HEK293T (cell line): ENCODE results near the gene MPIG6B.

Experiments
- CTCF ChIA-PET: fragments of 350-600 bp; formaldehyde crosslinking; extraction: SDS; loops from one replicate; lab custom pipeline; 2021; ENCODE audit warnings: antibody characterized with exemption, inconsistent platforms; lab: Yijun Ruan, JAX
- POLR2A ChIA-PET: fragments of 350-600 bp; formaldehyde crosslinking; extraction: SDS; loops from one replicate; lab custom pipeline; 2020; ENCODE audit warnings: antibody characterized with exemption, inconsistent platforms; lab: Yijun Ruan, JAX
- DNase-seq: peaks from one replicate; pipeline ENCODE4 v3.0.0; 2012; ENCODE audit warnings: mixed read lengths; ENCODE audit errors: extremely low spot score
- ARNT ChIP-seq: fragments of 450-650 bp; IDR thresholded peaks from 2 replicates; pipeline ENCODE4 v1.6.1; 2017; ENCODE audit warnings: mild to moderate bottlenecking
- BHLHE40 ChIP-seq: fragments of 450-650 bp; IDR thresholded peaks from 2 replicates; pipeline ENCODE4 v1.6.1; 2016; ENCODE audit warnings: mild to moderate bottlenecking, moderate library complexity, borderline replicate concordance
- CTBP1 ChIP-seq: fragments of 450-650 bp; IDR thresholded peaks from 2 replicates; pipeline ENCODE4 v1.6.1; 2016; ENCODE audit warnings: borderline replicate concordance
- ELF4 ChIP-seq: fragments of 450-650 bp; IDR thresholded peaks from 2 replicates; pipeline ENCODE4 v1.6.1; 2017; ENCODE audit warnings: antibody characterized with exemption
- FOXA1 ChIP-seq: fragments of 450-650 bp; IDR thresholded peaks from 2 replicates; pipeline ENCODE4 v1.6.1; 2016; ENCODE audit warnings: mild to moderate bottlenecking
- FOXK2 ChIP-seq: fragments of 450-650 bp; IDR thresholded peaks from 2 replicates; pipeline ENCODE4 v1.6.1; 2016; ENCODE audit warnings: mild to moderate bottlenecking
- FOXM1 ChIP-seq: fragments of 450-650 bp; IDR thresholded peaks from 2 replicates; pipeline ENCODE4 v1.6.1; 2017; ENCODE audit warnings: mild to moderate bottlenecking, borderline replicate concordance
- HDGF ChIP-seq: fragments of 450-650 bp; IDR thresholded peaks from 2 replicates; pipeline ENCODE4 v1.6.1; 2017; ENCODE audit warnings: antibody characterized with exemption, borderline replicate concordance
- L3MBTL2 ChIP-seq: fragments of 450-650 bp; conservative IDR thresholded peaks from 2 replicates; pipeline ENCODE4 v1.6.1; 2016; ENCODE audit warnings: mild to moderate bottlenecking
- LEF1 ChIP-seq: fragments of 450-650 bp; IDR thresholded peaks from 2 replicates; pipeline ENCODE4 v1.6.1; 2017; ENCODE audit warnings: mild to moderate bottlenecking, borderline replicate concordance
- NFRKB ChIP-seq: fragments of 450-650 bp; IDR thresholded peaks from 2 replicates; pipeline ENCODE4 v1.6.1; 2016; ENCODE audit warnings: mild to moderate bottlenecking, moderate library complexity
- PKNOX1 ChIP-seq: fragments of 450-650 bp; IDR thresholded peaks from 2 replicates; pipeline ENCODE4 v1.6.1; 2016
- SP1 ChIP-seq: fragments of 450-650 bp; IDR thresholded peaks from 2 replicates; pipeline ENCODE4 v1.6.1; 2017
- SUZ12 ChIP-seq: fragments of 450-650 bp; IDR thresholded peaks from 2 replicates; pipeline ENCODE4 v1.6.1; 2016; ENCODE audit warnings: mild to moderate bottlenecking
- TARDBP ChIP-seq: fragments of 450-650 bp; IDR thresholded peaks from 2 replicates; pipeline ENCODE4 v1.6.1; 2016
- ZNF384 ChIP-seq: fragments of 450-650 bp; IDR thresholded peaks from 2 replicates; pipeline ENCODE4 v1.6.1; 2016

Gene MPIG6B

DNA sequence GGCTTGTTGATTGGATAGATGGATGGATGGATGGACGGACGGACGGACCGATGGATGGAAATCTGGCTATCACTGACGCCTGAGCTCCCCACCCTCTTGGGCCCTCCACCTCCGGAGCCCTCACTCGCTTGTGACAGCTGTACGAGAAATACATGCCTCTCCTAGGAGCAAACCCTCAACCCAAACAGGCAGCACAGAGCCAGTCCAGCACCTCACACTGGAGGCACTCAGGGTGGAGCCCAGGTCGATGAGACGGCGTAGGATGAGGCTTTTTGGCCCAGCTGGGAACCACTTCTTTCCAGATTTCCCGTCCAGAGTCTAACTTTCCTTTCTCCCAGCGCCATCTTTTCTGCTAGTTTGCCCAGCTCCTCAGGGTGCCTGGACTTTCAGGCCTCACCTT lies 39.6 kb upstream of the MPIG6B start:
- DNase-seq: no peak
- ChIA-PET POLR2A (interaction anchor here (0.9 to 2.2 kb wide), 8 partner anchors 8 to 147 kb away, joined by 3 to 8 read pairs (median 4); partner anchors contain the start of genes ABHD16A, HSPA1A, HSPA1B and HSPA1L), CTCF (interaction anchor here (0.8 kb wide), 1 partner anchor 54 kb away, joined by 3 read pairs; no protein-coding TSS in a partner anchor)
- TF ChIP-seq FOXK2: no peak
- no peak for TF ChIP-seq LEF1
- TF ChIP-seq SP1: no peak
- TF ChIP-seq ELF4: no peak
- TF ChIP-seq HDGF: no peak
- TF ChIP-seq PKNOX1: no peak
- no peak for TF ChIP-seq FOXM1
- no peak for TF ChIP-seq CTBP1
- no peak for TF ChIP-seq TARDBP
- no peak for TF ChIP-seq SUZ12
- no peak for TF ChIP-seq FOXA1
- no peak for TF ChIP-seq BHLHE40
- no peak for TF ChIP-seq NFRKB
- TF ChIP-seq ZNF384: no peak
- TF ChIP-seq ARNT: no peak
- TF ChIP-seq L3MBTL2: no peak

DNA sequence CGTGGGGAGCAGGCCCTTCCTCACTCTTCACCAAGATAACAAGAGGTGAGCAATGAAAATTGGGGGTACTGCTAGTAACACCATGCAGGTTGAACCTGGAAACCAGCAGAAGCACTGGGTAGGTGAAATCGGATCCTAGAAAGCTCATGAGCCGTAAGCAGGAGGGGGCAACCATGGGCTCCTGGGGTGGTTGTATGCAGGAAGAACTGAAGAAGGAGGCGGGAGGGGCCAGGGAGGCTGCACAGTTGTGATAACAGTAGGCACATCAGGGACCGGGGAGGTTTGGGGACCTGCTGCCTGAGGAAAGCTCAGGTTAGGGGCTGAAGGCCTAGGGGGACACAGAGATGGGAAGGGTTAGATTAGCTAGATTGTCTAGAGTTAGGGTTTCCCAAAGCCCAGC lies 36.7 kb upstream of the MPIG6B start:
- CTCF ChIA-PET: interaction anchor here (0.6 kb wide), 1 partner anchor 87 kb away, joined by 3 read pairs; no protein-coding TSS in a partner anchor

GRCh38 chr6:31687321-31687720 lies 35.9 kb upstream of the MPIG6B start:
- CTCF ChIA-PET: interaction anchor here (0.5 kb wide), 1 partner anchor 144 kb away, joined by 3 read pairs; no protein-coding TSS in a partner anchor
- no peak for DNase-seq
- POLR2A ChIA-PET: interaction anchor here (1.9 kb wide), 1 partner anchor 16 kb away, joined by 6 read pairs; the partner anchor contains the start of gene ABHD16A
- TF ChIP-seq HDGF (no peak), LEF1 (no peak), FOXK2 (no peak), BHLHE40 (no peak), L3MBTL2 (no peak)

More for the DNA sequence above, 36.7 kb upstream of the MPIG6B start:
- POLR2A ChIA-PET: interaction anchor here (1.9 kb wide), 1 partner anchor 16 kb away, joined by 6 read pairs; the partner anchor contains the start of gene ABHD16A
- no peak for DNase-seq
- TF ChIP-seq ELF4: no peak
- no peak for TF ChIP-seq ARNT
- no peak for TF ChIP-seq ZNF384
- no peak for TF ChIP-seq FOXM1
- TF ChIP-seq BHLHE40: no peak
- TF ChIP-seq TARDBP: no peak
- no peak for TF ChIP-seq L3MBTL2
- no peak for TF ChIP-seq FOXA1
- TF ChIP-seq SP1: no peak
- TF ChIP-seq PKNOX1: no peak
- TF ChIP-seq FOXK2: no peak
- TF ChIP-seq SUZ12: no peak
- TF ChIP-seq NFRKB: no peak
- TF ChIP-seq CTBP1: no peak
- no peak for TF ChIP-seq HDGF
- TF ChIP-seq LEF1: no peak

GRCh38 chr6:31687860-31688693 lies 35.1 kb upstream of the MPIG6B start:
- TF ChIP-seq ARNT: no peak
- TF ChIP-seq FOXM1: no peak
- no peak for TF ChIP-seq HDGF
- no peak for TF ChIP-seq SP1
- no peak for TF ChIP-seq LEF1
- TF ChIP-seq BHLHE40: no peak
- no peak for TF ChIP-seq ELF4
- ChIA-PET CTCF (no interaction called here), POLR2A (interaction anchor here (1.7 to 1.9 kb wide), 2 partner anchors 15 to 52 kb away, joined by 6 to 7 read pairs; partner anchors contain the start of genes ABHD16A and MSH5)
- DNase-seq: no peak

DNA sequence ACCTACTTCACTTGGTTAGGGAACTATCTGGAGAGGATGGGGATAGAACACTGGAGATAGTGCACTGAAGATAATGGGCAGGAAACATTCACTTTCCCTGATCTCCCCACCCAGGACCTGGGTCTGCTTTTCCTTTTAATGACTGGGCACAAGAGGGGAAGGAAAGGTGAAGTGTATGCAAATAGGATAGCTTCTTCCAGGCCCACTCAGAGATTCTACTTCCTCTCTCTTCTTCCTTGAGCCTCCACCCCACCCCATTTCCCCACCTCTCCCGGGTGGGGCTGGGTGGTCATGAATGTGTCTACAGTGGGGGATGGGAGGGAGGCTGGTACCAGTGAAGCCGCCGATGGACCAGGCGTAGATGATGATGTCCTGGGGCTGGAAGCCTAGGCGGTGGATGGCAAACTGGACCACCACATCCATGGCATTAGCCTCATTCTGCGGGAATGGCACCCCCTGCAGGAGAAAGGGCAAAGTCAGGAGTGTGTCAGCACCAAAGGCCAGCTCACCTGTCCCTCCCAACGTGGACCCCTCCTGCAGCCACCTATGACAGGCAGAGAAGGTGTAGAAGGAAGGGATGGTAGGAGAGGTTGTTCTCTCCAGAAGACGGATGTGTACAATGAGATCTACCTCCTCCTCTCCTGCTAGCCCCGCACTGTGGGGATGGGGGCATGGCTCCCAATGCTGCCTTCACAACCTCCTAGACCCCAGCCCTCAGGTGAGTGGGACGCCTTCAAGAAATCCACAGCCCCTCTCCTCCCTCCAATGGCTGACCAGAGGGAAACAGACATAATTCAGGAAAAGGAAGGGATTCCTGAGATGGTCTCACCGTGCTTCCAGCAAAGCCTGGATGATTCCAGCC lies 33.7 kb upstream of the MPIG6B start:
- POLR2A ChIA-PET: interaction anchor here (0.9 to 6.3 kb wide), 4 partner anchors 13 to 138 kb away, joined by 3 to 30 read pairs (median 6); partner anchors contain the start of genes ABHD16A, C6orf47, HSPA1B and MSH5
- peak; percentile 42 for DNase-seq
- CTCF ChIA-PET: interaction anchor here (0.6 kb wide), 1 partner anchor 11 kb away, joined by 3 read pairs; no protein-coding TSS in a partner anchor
- TF ChIP-seq TARDBP (no peak), HDGF (no peak), CTBP1 (no peak), SUZ12 (no peak), FOXM1 (no peak), FOXA1 (no peak), ELF4 (no peak), LEF1 (no peak), NFRKB (no peak), ARNT (no peak), ZNF384 (no peak), BHLHE40 (no peak), SP1 (no peak), FOXK2 (no peak)
